WTC11 (cell line): ENCODE measurements around the gene MX2. TPM values are rescaled to one million over a fixed set of nuclear protein-coding genes. Genes with fewer than 3 reads are reported as not detected.

Experiments
- ATAC-seq: fragments of 200-7000 bp; cut with Tn5 transposase; 2 replicates; pipeline ENCODE4 v1.10.0; 2021; ENCODE audit warnings: mild to moderate bottlenecking, moderate library complexity
- CTCF ChIA-PET: fragments of 300-600 bp; sonication (Branson Sonifier 250); formaldehyde crosslinking; loops from one replicate; lab custom pipeline; 2021; ENCODE audit warnings: antibody characterized with exemption; lab: Charles Lee
- POLR2A ChIA-PET: fragments of 350-600 bp; sonication (Branson Sonifier 250); formaldehyde crosslinking; loops from one replicate; lab custom pipeline; 2021; ENCODE audit warnings: antibody characterized with exemption; lab: Charles Lee
- DNase-seq: peaks from one replicate; pipeline ENCODE4 v3.0.0; 2021; ENCODE audit warnings: low spot score
- H3K27ac Mint-ChIP-seq: 2 replicates; pipeline ENCODE4 v1.8.0; 2021; ENCODE audit warnings: mixed read lengths
- H3K27me3 Mint-ChIP-seq: 2 replicates; pipeline ENCODE4 v1.8.0; 2021; ENCODE audit warnings: low read depth, mild to moderate bottlenecking, moderate library complexity, mixed read lengths
- H3K36me3 Mint-ChIP-seq: 2 replicates; pipeline ENCODE4 v1.8.0; 2021; ENCODE audit warnings: mixed read lengths
- H3K4me1 Mint-ChIP-seq: 2 replicates; pipeline ENCODE4 v1.8.0; 2022; ENCODE audit warnings: mixed read lengths
- H3K4me3 Mint-ChIP-seq: 2 replicates; pipeline ENCODE4 v1.8.0; 2021; ENCODE audit warnings: mild to moderate bottlenecking, moderate library complexity, mixed read lengths
- H3K9me3 Mint-ChIP-seq: 2 replicates; pipeline ENCODE4 v1.8.0; 2021; ENCODE audit warnings: mixed read lengths
- AR ChIP-seq: fragments of 250-450 bp; sonication (Bioruptor Pico); IDR thresholded peaks from 2 replicates; pipeline ENCODE4 v1.9.0; 2021; ENCODE audit warnings: mild to moderate bottlenecking
- CBFB ChIP-seq: sonication (generic); formaldehyde crosslinking; IDR thresholded peaks from 2 replicates; pipeline ENCODE4 v1.8.1; 2022; ENCODE audit warnings: mild to moderate bottlenecking, low read depth, missing genetic modification reagents
- CREB1 ChIP-seq: sonication (generic); formaldehyde crosslinking; IDR thresholded peaks from 2 replicates; pipeline ENCODE4 v1.8.0; 2023; ENCODE audit warnings: mild to moderate bottlenecking, missing genetic modification reagents
- ESRRA ChIP-seq: sonication (generic); formaldehyde crosslinking; IDR thresholded peaks from 2 replicates; pipeline ENCODE4 v1.8.1; 2022; ENCODE audit warnings: mild to moderate bottlenecking, missing genetic modification reagents, borderline replicate concordance
- FOXK1 ChIP-seq: sonication (generic); formaldehyde crosslinking; IDR thresholded peaks from 2 replicates; pipeline ENCODE4 v1.8.0; 2022; ENCODE audit warnings: mild to moderate bottlenecking, moderate library complexity, missing genetic modification reagents
- FOXP4 ChIP-seq: sonication (generic); formaldehyde crosslinking; IDR thresholded peaks from 2 replicates; pipeline ENCODE4 v1.8.0; 2022; ENCODE audit warnings: mild to moderate bottlenecking, missing genetic modification reagents
- HMGA2 ChIP-seq: fragments of 250-450 bp; sonication (Bioruptor Pico); IDR thresholded peaks from 2 replicates; pipeline ENCODE4 v1.4.0; 2021; ENCODE audit warnings: mild to moderate bottlenecking, moderate library complexity
- NFATC4 ChIP-seq: fragments of 250-450 bp; sonication (Bioruptor Pico); IDR thresholded peaks from 2 replicates; pipeline ENCODE4 v1.9.0; 2021; ENCODE audit warnings: mild to moderate bottlenecking
- NFYB ChIP-seq: sonication (generic); formaldehyde crosslinking; conservative IDR thresholded peaks from 2 replicates; pipeline ENCODE4 v1.8.0; 2022; ENCODE audit warnings: low read depth, missing genetic modification reagents
- TEAD4 ChIP-seq: sonication (generic); formaldehyde crosslinking; IDR thresholded peaks from 2 replicates; pipeline ENCODE4 v1.8.0; 2022; ENCODE audit warnings: mild to moderate bottlenecking, missing genetic modification reagents
- ZNF138 ChIP-seq: sonication (generic); formaldehyde crosslinking; conservative IDR thresholded peaks from 2 replicates; pipeline ENCODE4 v1.8.1; 2022; ENCODE audit warnings: mild to moderate bottlenecking, moderate library complexity, missing genetic modification reagents
- ZNF263 ChIP-seq: sonication (generic); formaldehyde crosslinking; IDR thresholded peaks from 2 replicates; pipeline ENCODE4 v1.8.1; 2022; ENCODE audit warnings: low read depth, mild to moderate bottlenecking, moderate library complexity, missing genetic modification reagents
- ZNF416 ChIP-seq: fragments of 250-450 bp; sonication (Bioruptor Pico); IDR thresholded peaks from 2 replicates; pipeline ENCODE4 v1.9.0; 2021; ENCODE audit warnings: mild to moderate bottlenecking, inconsistent platforms
- ZNF423 ChIP-seq: fragments of 250-450 bp; sonication (Bioruptor Pico); IDR thresholded peaks from 2 replicates; pipeline ENCODE4 v2.1.2; 2022; ENCODE audit warnings: mild to moderate bottlenecking, moderate library complexity
- total RNA-seq: library from RNA; stranded (reverse); gene quantifications from 3 replicates; pipeline ENCODE4 v1.2.3, GENCODE V29; 2021
- TF ChIP-seq, protein P1 (sequence below): sonication (generic); formaldehyde crosslinking; IDR thresholded peaks from 2 replicates; pipeline ENCODE4 v1.8.1; 2023; ENCODE audit warnings: mild to moderate bottlenecking, missing genetic modification reagents
- TF ChIP-seq, protein P2 (sequence below): fragments of 250-450 bp; sonication (Bioruptor Pico); IDR thresholded peaks from 2 replicates; pipeline ENCODE4 v1.9.0; 2021; ENCODE audit warnings: mild to moderate bottlenecking
- TF ChIP-seq, protein P3 (sequence below): sonication (generic); formaldehyde crosslinking; IDR thresholded peaks from 2 replicates; pipeline ENCODE4 v1.8.1; 2023; ENCODE audit warnings: mild to moderate bottlenecking, missing genetic modification reagents
- TF ChIP-seq, protein P4 (sequence below): sonication (generic); formaldehyde crosslinking; IDR thresholded peaks from 2 replicates; pipeline ENCODE4 v1.8.0; 2023; ENCODE audit warnings: mild to moderate bottlenecking, missing genetic modification reagents
- TF ChIP-seq, protein P5 (sequence below): sonication (generic); formaldehyde crosslinking; IDR thresholded peaks from 2 replicates; pipeline ENCODE4 v1.8.0; 2023; ENCODE audit warnings: missing genetic modification reagents
- TF ChIP-seq, protein P6 (sequence below): sonication (generic); formaldehyde crosslinking; IDR thresholded peaks from 2 replicates; pipeline ENCODE4 v1.8.1; 2022; ENCODE audit warnings: missing genetic modification reagents, borderline replicate concordance
- TF ChIP-seq, protein P7 (sequence below): fragments of 250-450 bp; sonication (Bioruptor Pico); conservative IDR thresholded peaks from 2 replicates; pipeline ENCODE4 v1.9.0; 2021; ENCODE audit warnings: mild to moderate bottlenecking

The MX2 gene
- total RNA-seq, 1 experiment from 2014 or later = 2.6 TPM

GRCh38 chr21:41428311-41428710, 66.5 kb downstream of the MX2 start (continued):
- TF ChIP-seq, protein P1, sequence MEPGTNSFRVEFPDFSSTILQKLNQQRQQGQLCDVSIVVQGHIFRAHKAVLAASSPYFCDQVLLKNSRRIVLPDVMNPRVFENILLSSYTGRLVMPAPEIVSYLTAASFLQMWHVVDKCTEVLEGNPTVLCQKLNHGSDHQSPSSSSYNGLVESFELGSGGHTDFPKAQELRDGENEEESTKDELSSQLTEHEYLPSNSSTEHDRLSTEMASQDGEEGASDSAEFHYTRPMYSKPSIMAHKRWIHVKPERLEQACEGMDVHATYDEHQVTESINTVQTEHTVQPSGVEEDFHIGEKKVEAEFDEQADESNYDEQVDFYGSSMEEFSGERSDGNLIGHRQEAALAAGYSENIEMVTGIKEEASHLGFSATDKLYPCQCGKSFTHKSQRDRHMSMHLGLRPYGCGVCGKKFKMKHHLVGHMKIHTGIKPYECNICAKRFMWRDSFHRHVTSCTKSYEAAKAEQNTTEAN (CRISPR knock-in tag) = no peak
- no peak for TF ChIP-seq NFATC4
- no peak for TF ChIP-seq ZNF263
- TF ChIP-seq, protein P2, sequence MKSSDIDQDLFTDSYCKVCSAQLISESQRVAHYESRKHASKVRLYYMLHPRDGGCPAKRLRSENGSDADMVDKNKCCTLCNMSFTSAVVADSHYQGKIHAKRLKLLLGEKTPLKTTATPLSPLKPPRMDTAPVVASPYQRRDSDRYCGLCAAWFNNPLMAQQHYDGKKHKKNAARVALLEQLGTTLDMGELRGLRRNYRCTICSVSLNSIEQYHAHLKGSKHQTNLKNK (CRISPR knock-in tag) = no peak
- no peak for TF ChIP-seq CREB1 (CRISPR knock-in tag)
- TF ChIP-seq ZNF423 (CRISPR knock-in tag) = no peak
- TF ChIP-seq, protein P3, sequence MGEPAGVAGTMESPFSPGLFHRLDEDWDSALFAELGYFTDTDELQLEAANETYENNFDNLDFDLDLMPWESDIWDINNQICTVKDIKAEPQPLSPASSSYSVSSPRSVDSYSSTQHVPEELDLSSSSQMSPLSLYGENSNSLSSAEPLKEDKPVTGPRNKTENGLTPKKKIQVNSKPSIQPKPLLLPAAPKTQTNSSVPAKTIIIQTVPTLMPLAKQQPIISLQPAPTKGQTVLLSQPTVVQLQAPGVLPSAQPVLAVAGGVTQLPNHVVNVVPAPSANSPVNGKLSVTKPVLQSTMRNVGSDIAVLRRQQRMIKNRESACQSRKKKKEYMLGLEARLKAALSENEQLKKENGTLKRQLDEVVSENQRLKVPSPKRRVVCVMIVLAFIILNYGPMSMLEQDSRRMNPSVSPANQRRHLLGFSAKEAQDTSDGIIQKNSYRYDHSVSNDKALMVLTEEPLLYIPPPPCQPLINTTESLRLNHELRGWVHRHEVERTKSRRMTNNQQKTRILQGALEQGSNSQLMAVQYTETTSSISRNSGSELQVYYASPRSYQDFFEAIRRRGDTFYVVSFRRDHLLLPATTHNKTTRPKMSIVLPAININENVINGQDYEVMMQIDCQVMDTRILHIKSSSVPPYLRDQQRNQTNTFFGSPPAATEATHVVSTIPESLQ (CRISPR knock-in tag) = no peak
- TF ChIP-seq, all 79 proteins: peak for 0

GRCh38 chr21:41428847-41429246, 67.0 kb downstream of the MX2 start:
- Mint-ChIP-seq H3K9me3 (no peaks in the 10 kb centered on the region), H3K4me3 (no peak overlapping the region), H3K4me1 (peaks cover 35% of the 10 kb centered on the region), H3K27me3 (peaks cover 50% of the 10 kb centered on the region), H3K27ac (no peak overlapping the region), H3K36me3 (peaks cover 4% of the 10 kb centered on the region; the same call in 1 of the 2 replicates)
- ChIA-PET CTCF (interaction anchor here (1.0 kb wide), 1 partner anchor 258 kb away, joined by 3 read pairs; no protein-coding TSS in a partner anchor), POLR2A (no interaction called here)
- ATAC-seq = no peak
- DNase-seq = no peak
- no peak for TF ChIP-seq ZNF416 (CRISPR knock-in tag)
- no peak for TF ChIP-seq HMGA2 (CRISPR knock-in tag)
- TF ChIP-seq CBFB (CRISPR knock-in tag) = no peak
- TF ChIP-seq TEAD4 = no peak
- no peak for TF ChIP-seq FOXP4 (CRISPR knock-in tag)
- TF ChIP-seq ESRRA = no peak
- TF ChIP-seq AR (CRISPR knock-in tag) = no peak
- TF ChIP-seq, protein P4, sequence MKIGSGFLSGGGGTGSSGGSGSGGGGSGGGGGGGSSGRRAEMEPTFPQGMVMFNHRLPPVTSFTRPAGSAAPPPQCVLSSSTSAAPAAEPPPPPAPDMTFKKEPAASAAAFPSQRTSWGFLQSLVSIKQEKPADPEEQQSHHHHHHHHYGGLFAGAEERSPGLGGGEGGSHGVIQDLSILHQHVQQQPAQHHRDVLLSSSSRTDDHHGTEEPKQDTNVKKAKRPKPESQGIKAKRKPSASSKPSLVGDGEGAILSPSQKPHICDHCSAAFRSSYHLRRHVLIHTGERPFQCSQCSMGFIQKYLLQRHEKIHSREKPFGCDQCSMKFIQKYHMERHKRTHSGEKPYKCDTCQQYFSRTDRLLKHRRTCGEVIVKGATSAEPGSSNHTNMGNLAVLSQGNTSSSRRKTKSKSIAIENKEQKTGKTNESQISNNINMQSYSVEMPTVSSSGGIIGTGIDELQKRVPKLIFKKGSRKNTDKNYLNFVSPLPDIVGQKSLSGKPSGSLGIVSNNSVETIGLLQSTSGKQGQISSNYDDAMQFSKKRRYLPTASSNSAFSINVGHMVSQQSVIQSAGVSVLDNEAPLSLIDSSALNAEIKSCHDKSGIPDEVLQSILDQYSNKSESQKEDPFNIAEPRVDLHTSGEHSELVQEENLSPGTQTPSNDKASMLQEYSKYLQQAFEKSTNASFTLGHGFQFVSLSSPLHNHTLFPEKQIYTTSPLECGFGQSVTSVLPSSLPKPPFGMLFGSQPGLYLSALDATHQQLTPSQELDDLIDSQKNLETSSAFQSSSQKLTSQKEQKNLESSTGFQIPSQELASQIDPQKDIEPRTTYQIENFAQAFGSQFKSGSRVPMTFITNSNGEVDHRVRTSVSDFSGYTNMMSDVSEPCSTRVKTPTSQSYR (CRISPR knock-in tag) = no peak
- TF ChIP-seq FOXK1 = no peak
- TF ChIP-seq, protein P5, sequence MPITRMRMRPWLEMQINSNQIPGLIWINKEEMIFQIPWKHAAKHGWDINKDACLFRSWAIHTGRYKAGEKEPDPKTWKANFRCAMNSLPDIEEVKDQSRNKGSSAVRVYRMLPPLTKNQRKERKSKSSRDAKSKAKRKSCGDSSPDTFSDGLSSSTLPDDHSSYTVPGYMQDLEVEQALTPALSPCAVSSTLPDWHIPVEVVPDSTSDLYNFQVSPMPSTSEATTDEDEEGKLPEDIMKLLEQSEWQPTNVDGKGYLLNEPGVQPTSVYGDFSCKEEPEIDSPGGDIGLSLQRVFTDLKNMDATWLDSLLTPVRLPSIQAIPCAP = no peak
- TF ChIP-seq, protein P6, sequence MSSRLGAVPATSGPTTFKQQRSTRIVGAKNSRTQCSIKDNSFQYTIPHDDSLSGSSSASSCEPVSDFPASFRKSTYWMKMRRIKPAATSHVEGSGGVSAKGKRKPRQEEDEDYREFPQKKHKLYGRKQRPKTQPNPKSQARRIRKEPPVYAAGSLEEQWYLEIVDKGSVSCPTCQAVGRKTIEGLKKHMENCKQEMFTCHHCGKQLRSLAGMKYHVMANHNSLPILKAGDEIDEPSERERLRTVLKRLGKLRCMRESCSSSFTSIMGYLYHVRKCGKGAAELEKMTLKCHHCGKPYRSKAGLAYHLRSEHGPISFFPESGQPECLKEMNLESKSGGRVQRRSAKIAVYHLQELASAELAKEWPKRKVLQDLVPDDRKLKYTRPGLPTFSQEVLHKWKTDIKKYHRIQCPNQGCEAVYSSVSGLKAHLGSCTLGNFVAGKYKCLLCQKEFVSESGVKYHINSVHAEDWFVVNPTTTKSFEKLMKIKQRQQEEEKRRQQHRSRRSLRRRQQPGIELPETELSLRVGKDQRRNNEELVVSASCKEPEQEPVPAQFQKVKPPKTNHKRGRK (CRISPR knock-in tag) = no peak
- TF ChIP-seq ZNF138 (CRISPR knock-in tag) = no peak
- no peak for TF ChIP-seq NFYB (CRISPR knock-in tag)
- TF ChIP-seq, protein P7, sequence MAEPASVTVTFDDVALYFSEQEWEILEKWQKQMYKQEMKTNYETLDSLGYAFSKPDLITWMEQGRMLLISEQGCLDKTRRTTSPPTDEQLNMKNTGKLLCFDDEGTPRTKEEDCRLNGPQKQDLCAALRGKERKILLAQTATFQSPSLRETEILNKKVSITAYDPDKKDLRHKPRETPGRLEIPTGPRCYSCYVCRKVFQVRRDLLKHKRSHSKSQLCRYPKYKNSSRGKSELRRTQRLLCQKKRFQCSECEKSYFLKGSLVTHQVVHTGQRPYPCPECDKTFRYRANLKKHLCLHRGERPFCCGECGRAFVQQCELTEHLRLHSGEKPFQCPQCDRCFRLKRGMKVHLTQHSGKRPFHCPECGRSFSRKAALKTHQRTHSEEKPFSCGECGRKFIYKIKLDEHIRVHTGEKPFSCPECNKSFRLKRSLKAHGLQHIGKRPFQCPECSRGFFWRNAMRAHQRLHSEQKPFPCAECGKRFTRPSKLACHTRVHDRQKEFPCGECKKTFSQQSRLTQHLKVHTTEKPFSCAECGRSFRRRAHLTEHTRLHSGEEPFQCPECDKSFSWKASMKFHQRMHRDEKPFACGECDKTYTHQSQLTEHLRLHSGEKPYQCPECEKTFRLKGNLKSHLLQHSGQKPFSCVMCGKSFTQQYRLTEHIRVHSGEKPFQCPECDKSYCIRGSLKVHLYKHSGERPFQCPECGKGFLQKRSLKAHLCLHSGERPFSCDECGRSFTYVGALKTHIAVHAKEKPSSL (CRISPR knock-in tag) = no peak
